ENCODE results near the gene PPL.
"Not testable (repeated sequence)": the region's sequence is repeated elsewhere in the genome, so short reads cannot be mapped to it uniquely, and the experiment has no call there.

Gene PPL

DNA sequence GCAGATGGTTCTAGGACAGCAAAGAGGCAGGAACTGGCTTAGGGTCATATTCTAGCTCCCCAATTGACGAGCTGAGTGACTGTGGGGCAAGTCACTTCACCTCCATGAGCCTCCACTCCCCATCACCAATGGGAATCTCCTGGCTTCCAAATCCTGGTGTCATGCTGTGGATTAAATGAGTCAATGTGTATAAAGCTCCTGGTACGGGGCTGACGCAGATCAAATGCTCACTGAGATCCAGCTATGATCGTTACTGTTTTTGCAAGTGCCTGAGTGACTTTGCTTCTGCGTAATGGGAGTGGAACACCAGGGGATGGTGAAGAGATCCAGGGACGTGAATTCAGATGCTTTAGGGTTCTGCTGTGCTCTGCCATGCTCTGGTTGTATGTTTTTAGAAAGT lies 23.6 kb upstream of the PPL start:
- no peak for DNase-seq (ENCODE audit: low read depth, low spot score)

DNA sequence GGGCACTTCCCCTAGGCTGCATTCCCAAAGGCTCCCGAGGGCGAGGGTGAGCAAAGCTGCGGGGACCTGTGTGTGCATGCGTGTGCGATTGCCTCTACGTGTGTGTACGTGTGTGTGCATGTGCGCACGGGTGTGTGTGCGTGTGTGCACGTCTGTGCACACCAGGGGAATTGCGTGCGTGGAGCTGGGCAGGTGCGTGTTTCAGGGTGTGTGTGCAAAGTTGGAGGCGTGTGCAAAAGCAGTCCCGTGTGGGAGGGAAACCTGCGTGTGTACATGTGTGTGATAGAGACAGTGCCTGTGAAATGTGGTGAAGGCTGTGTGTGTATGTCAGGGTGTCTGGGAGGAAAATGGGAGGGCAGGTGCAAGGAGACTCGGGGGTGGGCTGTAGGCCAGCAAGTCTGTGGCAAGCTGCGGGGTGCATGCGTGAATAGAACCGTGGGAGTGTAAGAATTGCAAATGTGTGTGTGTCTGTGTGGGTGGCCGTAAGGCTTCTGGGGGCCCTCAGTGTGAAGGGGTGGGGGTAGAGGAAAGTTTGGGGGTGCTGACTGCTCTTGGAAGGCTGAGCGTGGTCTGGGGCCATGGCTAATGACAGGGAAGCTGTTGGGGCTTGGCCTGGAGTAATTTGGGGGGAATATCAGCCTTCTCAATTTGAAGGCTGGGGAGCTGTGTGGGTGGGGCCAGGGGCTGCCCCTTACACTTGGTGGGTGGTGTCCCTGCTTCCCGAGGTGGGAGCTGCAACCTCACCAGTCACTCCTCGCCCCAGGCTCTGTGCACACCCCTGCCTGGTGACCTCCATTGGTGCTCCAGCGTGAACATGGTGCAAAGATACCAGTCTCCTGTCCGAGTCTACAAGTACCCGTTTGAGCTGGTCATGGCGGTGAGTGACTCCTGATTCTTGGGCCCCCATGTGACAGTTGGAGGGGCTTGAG lies 21.8 kb upstream of the PPL start:
- DNase-seq (ENCODE audit: low read depth, low spot score) = no peak

GRCh38 chr16:4957720-4958509 lies 21.0 kb upstream of the PPL start, which contains the start of gene SEC14L5:
SEC14L5 (plus strand) TSS chr16:4958330; CDS start chr16:4959324, 994 bp downstream.
- DNase-seq (ENCODE audit: low read depth, low spot score) = peak; percentile 68

DNA sequence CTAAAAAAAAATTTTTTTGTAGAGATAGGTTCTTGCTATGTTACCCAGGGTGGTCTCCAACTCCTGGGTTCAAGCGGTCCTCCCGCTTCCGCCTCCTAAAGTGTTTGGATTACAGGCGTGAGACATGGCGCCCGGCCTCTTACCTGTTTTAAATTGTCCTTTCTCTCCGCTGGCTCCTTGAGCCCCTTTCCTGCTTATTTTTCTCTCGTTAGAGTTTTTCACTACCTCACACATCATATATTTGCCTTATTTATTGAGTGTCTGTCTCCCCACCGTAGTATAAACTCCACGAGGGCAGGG lies 20.4 kb upstream of the PPL start:
- no peak for DNase-seq (ENCODE audit: low read depth, low spot score)

GRCh38 chr16:4954714-4955113 lies 17.8 kb upstream of the PPL start:
- no peak for DNase-seq (ENCODE audit: low read depth, low spot score)

GRCh38 chr16:4951583-4951982 lies 14.6 kb upstream of the PPL start:
- not testable (repeated sequence) for DNase-seq (ENCODE audit: low read depth, low spot score)

GRCh38 chr16:4949986-4950385 lies 13.0 kb upstream of the PPL start:
- DNase-seq (ENCODE audit: low read depth, low spot score) = no peak

GRCh38 chr16:4948903-4949766 lies 12.2 kb upstream of the PPL start:
- DNase-seq (ENCODE audit: low read depth, low spot score) = no peak

GRCh38 chr16:4947722-4948503 lies 11.0 kb upstream of the PPL start:
- no peak for DNase-seq (ENCODE audit: low read depth, low spot score)

- no peak for DNase-seq (ENCODE audit: low read depth, low spot score)
These were observed 10.0 kb upstream of the PPL start for GRCh38 chr16:4946917-4947316.

- no peak for DNase-seq (ENCODE audit: low read depth, low spot score)
These were observed 8.9 kb upstream of the PPL start for GRCh38 chr16:4945560-4946502.

DNA sequence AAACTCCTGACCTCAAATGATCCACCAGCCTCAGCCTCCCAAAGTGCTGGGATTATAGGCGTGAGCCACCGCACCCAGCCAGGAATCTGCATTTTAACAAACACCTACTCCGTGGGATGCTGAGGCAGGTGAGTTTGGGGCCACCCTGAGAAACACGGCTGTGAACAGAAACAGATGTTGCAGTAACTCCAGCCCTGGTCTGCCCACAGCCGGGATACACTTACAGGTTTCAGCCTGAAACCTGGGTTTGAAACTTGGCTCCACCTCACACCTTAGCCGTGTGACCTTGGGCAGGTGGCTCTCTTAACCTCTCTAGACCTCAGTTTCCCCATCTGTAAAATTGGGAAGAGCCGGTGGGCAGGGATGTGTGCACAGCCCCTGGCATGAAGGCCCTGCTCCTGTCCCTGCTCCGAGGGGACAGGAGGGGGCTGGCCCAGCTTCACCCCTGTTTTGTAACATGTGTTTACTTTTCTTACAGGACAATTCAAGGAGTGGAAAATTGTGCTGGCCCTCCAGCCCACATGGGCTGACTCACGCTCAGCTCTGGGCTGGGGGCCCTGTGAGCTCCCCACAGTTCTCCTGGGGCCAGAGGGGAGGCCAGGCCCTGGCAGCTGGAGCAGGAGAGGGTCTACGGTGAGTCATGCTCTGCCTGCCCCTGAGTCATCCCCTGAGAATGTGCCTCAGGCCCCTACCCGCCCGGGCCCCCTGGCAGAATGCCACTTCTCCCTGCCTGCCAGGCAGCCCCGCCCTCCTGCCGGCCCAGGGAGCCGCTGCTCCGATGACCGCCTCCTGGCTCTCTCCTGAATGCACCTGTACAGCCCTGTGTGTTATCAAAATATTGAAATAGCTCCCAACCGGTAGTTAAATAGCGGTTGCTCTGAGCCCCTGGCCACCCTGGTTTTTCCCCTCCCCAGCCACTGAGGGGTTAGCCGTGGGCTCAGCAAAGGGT lies 7.7 kb upstream of the PPL start:
- no peak for DNase-seq (ENCODE audit: low read depth, low spot score)

- no peak for DNase-seq (ENCODE audit: low read depth, low spot score)
These were observed 5.5 kb upstream of the PPL start for GRCh38 chr16:4942481-4942880.

- DNase-seq (ENCODE audit: low read depth, low spot score) = no peak
These were observed 3.8 kb upstream of the PPL start for GRCh38 chr16:4940719-4941118.

GRCh38 chr16:4938683-4939030 lies 1.7 kb upstream of the PPL start:
- no peak for DNase-seq (ENCODE audit: low read depth, low spot score)

- DNase-seq (ENCODE audit: low read depth, low spot score) = no peak
These were observed 1.1 kb upstream of the PPL start for GRCh38 chr16:4937782-4938682.

DNA sequence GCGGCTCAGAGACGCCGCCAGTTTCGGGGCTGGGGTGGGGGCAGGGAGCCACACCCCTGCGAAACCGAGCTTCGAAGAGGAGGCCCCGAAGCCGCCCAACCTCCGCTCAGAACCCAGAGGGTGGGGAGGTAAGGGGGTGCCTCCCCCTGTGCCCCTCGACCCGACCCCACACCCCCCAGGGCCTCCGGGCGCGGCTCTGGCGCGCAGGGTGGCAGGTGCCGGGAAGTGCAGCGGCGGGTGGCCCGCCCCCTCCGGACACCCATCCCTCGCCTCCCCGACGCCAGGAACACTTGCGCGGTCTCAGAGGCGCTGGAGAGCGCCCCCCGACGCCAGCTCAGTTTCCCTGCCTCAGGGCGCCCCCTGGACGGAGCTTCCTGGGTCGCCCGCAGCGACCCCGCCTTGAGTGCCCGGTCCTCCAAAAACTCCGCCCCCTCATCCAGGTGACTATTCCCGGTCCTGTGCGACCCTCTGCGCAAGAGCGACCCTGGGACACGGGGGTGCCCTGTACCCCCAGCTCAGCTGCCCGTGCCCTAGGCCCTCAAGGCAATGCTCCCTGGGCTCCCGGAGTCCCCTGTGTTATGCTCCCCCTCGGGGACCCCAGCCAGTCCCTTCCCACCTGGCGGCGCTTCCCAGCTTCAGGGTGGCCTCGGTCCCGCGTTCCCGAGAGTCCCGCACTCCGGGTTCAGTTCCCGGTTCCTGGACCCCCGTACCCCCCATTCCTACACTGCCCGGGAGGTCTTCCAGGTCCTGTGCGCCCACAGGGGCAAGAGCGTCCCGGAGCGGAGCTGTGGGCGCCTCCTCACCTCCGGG lies 562 bp downstream of the PPL start:
- DNase-seq (ENCODE audit: low read depth, low spot score) = no peak
